HG03439 (cell line): Measurements from ENCODE around the gene SSR3.
"Not testable (repeated sequence)": the region's sequence is repeated elsewhere in the genome, so short reads cannot be mapped to it uniquely, and the experiment has no call there.

Experiments used
- ATAC-seq: cut with Tn5 transposase; IDR thresholded peaks from one replicate; pipeline ENCODE4 v1.9.1; 2021; ENCODE audit warnings: mild to moderate bottlenecking, moderate library complexity; ENCODE audit not compliant: unreplicated experiment

Gene SSR3

DNA sequence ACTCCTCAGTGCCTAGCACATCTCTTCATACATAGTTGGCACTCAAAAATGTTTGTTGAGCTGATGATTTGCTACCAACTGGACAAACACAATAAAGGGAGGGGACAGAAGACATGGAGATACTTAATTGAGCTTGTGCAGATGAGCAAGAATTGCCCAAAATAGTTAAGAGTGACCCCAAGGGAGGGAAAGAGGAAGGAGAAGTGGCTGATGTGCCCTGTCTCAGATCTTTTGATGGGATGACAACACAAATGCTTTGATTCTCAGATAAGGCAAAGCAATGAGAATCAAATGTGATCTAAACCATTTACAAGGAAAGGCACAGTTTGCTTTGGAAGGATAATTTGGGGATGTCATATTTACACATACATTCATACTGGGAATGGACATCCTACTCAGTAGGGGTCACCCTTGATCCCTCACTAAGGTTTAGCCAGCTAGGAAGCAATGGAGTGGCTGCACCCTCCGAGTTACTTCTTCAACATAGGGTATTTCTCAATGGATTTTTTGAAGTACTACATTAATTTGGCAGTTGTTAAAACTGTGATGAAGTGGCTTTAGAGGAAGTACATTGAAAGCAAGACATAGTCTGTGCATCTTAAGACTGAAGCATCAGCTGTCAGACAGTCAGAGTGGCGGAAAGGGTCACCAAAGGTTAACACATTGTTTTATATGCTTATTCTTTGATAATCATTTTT, 21.9 kb upstream of the SSR3 start:
- no peak for ATAC-seq

DNA sequence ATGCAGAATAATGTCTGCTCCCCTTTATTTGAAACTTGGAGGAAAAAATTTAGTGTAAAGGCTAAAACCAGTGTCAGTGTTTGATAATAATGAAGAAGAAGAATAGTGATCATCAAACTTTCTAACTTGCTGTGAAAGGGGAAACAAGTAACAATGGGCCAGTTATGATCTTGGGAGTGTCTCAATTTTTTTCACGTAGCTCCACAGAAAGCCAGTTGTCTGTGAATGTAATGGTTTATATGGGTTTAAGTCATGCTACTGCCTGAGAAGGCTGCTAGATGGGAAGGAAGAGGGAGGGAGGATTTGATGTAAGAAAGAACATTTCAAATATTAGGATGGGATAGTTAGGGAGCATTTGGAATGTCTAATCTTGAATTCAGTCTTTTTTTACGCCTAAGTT, 21.1 kb upstream of the SSR3 start:
- ATAC-seq: no peak

DNA sequence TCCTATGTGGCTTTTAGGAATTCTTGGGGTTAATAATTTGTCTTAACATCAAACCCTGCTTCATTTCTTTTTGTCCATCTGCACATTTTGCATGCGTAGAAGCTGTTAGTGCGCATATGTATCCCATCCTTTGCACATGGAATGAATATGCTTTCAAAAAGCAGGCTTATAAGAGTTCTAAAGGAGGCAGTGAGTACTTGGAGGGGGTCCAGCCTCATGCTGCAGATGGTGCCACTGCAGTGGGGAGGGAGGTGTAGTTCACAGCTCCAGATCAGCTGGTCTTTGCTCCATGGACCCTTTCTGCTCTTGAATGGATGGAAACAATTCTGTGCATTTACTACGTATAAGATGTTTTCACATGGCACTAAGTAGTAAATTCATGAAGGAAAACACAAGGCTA, 20.7 kb upstream of the SSR3 start:
- no peak for ATAC-seq

DNA sequence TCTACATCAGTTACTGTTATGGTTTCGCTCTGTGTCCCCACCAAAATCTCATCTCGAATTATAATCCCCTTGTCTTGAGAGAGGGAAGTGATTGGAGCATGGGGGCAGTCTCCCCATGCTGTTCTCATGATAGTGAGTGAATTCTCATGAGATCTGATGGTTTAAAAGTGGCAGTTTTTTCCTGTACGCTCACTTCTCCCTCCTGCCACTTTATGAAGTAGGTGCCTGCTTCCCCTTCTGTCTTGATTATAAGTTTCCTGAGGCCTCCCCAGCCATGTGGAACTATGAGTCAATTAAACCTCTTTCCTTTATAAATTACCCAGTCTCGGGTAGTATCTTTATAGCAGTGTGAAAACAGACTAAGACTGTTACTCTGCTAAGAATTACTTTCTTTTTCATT, 15.0 kb upstream of the SSR3 start:
- ATAC-seq: not testable (repeated sequence)

DNA sequence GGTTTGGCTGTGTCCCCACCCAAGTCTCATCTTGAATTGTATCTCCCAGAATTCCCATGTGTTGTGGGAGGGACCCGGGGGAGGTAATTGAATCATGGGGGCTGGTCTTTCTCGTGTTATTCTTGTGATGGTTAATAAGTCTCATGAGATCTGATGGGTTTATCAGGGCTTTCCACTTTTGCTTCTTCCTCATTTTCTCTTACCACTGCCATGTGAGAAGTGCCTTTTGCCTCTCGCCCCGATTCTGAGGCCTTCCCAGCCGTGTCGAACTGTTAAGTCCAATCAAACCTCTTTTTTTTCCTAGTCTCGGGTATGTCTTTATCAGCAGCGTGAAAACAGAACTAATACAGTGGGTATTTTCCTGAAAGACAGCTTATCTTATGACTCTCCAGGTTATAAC, 14.1 kb upstream of the SSR3 start:
- ATAC-seq: not testable (repeated sequence)

DNA sequence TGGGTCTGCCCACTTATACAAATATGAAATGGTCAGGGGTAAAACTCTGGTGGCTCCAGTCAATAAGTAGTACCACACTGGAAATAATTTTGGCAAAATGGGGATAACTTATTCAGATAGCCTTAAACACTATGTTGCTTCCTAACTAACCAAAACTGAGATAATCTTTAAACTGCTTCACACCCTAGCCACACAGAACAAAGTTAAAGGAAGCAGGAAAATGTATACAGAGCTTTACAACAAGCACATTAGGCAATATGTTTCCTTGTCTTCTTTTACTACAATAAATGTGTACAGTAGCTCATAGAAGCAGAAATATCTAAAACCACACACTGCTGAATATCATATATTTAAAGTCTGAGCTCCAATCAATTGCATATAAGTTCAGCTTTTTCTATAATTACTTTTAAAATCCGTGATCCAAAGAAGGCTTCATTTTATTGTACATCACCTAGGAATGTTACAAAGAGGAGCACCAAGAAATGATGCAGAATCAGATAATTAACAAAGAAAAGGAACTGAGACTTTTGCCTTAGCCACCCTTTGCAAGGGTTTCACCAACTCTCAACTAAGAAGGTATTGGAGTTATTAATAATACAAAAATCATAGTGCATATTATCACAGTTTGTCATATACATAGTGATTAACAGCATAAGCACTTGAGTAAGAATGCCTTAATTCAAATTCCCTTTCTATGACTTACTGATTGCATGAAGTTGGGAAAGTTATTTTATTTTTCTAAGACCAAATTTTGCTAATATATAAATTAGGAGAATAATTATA, 9.2 kb upstream of the SSR3 start:
- no peak for ATAC-seq

DNA sequence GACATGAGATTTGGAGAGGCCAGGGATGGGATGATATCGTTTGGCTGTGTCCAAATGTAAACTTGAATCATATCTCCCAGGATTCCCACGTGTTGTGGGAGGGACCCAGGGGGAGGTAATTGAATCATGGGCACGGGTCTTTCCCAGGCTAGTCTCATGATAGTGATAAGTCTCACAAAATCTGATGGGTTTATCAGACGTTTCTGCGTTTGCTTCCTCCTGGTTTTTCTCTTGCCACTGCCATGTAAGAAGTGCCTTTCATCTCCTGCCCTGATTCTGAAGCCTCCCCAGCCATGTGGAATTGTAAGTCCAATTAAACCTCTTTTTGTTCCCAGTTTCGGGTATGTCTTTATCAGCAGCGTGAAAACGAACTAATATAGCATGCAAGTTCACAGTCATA, 7.6 kb upstream of the SSR3 start:
- not testable (repeated sequence) for ATAC-seq

DNA sequence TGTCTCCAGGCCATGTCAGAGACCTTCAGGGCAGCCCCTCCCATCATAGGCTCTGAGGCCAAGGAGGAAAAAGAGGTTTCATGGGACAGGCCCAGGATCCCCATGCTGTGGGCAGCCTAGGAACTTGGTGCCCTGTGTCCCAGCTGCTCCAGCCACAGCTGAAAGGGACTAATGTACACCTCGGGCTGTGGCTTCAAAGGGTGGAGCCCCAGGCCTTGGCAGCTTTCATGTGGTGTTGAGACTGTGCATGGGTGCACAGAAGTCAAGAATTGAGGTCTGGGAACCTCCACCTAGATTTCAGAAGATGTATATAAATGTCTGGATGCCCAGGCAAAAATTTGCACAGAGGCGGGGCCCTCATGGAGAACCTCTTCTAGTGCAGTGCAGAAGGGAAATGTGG, 6.6 kb upstream of the SSR3 start:
- ATAC-seq: no peak

DNA sequence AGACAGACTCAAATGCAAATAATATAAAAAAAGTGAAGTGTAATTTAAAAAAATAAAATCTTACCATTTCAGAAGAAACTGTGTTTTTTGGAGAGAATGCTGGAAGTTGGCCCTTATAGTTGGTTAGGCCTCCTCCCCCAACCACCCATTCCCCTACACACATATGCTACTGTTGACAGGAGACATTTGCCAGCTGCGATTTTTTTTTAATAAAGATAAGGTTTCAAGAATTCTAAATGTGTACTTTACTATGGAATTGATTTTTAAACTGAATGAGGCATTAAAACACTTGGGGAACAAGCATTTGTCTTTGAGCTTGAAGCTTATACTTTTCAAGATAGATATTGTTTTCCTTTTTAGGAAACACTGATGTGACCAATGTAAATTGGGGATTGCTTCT, 4.4 kb upstream of the SSR3 start:
- ATAC-seq: no peak

DNA sequence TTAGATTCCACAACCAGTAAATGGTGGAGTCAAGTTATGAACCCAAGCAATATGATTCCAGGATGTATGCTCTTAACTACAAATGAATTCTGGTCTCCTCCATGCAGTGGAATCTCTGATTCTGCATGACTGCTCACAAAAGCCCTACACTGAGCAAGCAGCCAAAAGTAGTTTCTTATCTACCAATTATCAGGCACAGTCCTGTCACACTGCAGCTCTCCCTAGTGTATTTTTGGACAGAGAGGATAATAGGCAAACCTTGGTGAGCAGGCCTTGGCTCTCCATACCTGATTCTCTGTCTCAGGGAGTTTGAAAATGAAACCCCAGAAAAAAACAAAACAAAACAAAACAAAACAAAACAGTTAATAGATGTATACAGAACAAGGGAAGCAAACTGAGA, 3.5 kb upstream of the SSR3 start:
- no peak for ATAC-seq

DNA sequence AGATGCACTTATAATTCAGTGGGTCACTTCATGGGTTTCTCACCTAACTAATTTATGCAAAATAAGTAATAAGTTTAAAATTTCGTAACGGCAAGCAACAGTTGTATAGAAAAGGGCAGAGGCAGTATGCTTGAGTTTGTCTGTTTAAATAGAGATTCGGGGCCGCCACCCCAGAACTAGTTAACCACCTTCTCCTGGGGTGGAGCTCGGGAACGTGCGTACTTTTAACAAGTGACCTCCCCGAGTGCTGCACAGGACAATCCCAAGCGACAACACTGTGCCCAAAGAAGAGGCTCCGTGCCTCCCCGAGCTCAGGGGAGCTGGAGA, 439 bp downstream of the SSR3 start:
- no peak for ATAC-seq

DNA sequence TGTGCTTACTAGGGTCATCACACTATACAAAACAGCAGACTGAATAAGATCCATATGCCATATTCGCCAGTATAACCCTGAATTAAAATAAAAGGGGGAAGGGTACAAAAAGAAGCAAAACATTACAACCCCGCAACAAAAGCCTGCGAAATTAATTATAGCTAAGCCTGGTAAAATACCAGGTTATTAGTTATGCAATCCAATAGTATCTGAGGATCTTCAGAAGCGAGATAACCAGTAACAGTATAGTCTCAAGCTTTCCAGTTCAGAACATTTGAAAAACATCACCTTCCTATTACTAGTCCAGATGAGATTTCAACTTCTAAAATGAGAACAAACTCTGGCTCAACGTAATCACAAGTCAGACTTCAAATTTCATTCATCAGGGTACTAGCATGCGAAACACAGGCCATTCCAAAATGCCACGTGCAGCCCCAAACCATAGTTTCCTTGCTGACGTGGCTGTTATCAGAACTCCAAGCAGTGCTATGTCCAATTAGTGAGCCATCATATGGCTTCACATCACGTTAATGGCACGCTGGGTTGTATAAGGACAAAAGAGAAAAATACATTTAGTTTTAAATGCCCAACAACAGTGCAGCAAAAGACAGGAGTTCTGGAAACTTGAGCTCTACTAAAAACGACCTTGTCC, 1.1 kb downstream of the SSR3 start:
- no peak for ATAC-seq

DNA sequence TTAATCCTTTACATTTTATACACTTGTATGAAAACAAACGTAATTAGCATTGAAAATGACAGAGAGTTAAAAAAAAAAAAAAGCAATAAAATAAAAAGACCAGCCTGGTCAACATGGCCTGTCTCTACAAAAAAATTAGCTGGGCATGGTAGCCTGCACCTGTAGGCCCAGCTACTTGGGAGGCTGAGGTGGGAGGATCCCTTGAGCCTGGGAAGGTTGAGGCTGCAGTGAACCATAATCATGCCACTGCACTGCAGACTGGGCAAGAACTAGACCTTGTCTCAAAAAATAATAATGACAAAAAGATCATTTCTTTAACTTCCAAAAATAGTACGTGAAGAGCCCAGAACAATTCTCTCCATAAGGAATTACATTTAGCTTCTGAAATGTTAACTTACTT, 1.9 kb downstream of the SSR3 start:
- no peak for ATAC-seq

DNA sequence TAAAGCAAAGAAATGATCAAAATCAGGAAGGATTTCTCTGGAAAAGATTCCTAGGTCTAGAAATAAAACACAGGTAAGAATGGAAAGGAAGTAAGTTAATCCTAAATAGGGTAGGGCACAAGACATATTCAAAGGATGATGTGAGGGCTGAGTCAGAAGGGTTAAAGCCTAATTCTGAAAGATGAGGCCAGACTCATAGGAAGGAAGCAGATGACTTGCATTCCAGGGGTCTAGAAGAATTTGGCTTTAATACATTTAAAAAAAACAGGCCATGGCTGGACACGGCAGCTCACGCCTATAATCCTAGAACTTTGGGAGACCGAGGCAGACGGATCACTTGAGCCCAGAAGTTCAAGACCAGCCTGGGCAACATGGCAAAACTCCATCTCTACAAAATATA, 3.2 kb downstream of the SSR3 start:
- no peak for ATAC-seq

DNA sequence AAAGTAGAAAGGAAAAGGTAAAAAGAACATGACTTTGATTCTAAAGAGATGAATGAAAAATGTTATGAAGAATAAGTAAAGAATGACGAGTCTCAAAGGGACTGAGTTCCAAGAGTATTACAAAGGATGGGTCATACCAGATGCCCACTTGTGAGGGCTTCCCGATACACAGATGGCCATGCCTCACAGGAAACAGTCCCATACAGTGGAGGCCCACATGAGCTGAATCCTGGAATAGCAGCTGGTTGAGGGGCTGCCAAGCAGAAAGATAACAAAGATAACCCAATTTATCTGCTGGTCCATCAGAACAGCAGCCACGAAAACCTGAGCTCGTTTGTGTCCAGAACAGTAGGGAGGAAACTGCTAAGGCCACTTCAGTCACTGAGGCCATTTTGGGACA, 3.7 kb downstream of the SSR3 start:
- ATAC-seq: no peak

DNA sequence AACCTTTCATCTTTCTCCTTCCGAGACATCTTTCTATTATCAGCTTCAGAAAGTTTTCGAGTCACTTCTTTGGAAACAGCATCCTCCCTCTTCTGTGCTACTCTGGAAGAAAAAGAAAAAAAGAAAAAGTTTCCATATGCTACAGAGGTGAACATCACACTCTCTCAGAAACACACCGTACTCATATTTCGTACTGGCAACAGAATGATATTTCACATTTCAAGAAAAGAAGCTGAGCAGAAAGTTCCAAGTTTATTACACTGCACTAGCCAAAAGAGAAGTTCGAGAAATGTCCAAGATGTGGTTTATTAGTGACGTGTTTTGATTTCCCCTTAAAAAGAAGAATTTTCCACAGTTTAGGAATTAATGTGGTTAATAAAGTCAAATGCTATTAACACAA, 6.0 kb downstream of the SSR3 start:
- no peak for ATAC-seq

DNA sequence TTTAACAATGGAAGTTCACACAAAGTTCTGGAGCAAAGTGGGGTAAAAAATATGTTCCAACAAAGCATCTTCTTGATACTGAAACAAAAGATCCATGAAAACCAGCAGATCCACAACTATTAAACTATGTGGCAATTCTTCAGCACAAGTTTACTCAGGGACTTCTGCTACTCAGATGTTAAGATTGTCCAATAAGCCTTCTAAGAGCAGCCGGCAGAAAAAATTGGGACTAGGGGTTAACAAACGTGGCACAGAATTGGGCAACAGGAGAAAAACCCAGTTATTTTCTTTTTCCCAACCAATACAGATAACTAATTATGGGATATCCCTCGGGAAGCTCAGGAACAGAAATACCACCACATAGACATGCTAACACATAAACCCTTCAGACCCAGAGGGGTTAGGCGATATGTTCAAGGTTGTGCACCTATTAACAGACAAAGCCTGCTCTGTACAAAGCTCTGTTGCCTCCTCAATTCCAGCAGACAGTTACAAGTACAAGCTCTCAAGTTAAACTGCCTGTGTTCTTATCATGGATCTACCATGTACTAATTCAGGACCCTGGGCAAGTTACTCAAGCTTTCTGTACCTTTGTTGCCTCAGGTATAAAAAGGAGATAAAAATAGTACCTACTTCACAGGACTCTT, 6.8 kb downstream of the SSR3 start:
- no peak for ATAC-seq

DNA sequence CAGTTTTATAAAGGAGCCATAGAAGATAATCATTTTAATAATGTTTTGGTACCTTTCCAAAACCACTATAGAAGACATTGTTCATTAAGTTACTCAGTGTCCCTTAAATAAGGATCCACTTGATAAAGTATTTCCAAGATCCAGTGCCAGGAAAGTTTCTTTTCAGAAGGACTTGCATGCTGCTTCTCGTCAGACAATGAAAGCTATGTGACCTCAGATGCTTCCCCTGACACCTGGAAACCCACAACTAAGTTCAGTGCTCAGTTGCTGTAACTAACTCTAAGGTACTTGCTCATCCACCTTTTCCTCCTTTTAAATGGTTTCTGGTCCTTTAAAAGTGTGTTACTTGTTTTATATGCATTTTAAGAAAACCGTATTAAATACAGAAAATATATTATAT, 7.3 kb downstream of the SSR3 start:
- ATAC-seq: no peak

DNA sequence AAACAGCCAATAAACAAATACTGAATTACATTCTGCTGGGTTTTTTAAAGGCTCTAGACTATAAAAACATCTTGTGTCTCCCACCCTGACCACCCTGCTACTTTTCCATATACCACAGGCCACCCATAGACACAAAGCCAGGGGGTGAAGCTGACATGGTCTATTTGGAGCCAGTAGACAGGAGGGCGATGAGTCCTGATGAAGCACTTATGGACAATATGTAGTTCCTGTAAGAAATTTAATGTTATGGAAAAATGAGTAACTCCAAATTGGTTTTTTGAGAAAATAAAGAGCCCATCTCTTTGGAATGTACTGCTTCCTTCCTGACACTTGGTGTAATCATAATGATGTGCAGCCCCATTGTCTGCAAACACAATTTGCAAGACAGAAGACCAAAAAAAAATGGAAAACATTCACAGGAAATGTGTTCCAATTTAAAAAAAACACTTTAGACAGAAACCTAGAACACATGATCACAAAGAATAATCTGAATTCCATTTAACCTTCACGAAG, 11.8 kb downstream of the SSR3 start:
- ATAC-seq: no peak

DNA sequence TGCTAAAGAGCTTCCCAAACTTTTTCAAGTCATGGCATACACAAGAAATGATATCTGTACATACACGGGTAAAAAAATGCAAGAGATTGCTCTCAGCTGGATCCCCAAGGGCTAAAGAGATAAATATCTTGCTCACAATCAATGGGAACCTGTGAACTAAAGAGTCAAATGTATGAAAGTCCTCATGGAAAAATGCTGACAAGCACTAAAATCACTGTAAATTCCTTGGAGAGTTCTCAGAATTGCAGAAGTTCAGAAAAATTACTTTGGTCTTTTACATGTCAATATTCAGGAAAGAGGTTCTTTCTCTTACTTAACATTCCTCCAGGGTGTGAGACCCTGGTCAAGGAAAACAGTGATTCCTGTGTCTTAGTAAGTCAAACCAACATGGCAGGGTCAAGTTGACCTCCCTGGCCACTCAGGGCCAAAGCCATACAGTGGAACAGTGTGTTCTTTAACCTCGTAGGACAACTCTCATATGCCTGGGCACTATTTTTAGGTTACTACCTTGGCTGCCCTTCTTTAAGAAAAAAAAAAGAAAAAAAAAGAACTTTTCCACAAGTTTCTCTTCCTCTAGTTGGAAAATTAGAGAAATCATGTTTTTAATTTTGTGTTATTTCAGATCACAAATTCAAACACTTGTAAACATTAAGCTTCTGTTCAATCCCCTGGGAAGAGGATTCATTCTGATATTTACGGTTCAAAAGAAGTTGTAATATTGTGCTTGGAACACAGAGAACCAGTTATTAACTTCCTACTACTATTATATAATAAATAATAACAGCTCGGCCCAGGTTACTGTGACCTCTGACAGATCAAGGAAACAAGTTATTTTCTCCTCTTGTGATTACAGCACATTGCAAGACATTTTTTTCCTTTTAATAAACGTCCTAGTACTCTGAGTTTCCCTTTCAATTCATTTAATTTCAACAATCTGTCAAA, 12.5 kb downstream of the SSR3 start:
- ATAC-seq: no peak

DNA sequence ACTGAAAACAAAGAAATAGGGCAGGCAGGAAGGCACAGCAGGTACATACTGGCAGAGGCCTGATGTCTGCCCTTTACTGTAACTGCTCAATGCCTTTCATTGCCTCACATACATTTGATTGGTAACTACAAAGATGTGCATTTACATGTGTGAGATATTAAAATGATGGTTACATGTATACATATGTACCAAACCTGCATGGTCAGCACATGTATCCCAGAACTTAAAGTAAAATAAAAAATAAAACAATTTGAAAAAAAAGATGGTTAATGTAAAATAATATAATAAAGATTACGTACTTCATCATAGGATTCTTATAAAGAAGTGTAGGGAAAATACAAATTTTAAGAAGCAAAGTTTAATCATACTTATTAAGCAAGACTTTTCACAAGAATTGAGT, 15.1 kb downstream of the SSR3 start:
- no peak for ATAC-seq
